Measurements from ENCODE around the gene ODAD3. TPM values are rescaled to one million over a fixed set of nuclear protein-coding genes. Genes with fewer than 3 reads are reported as not detected.

The ODAD3 gene
- total and polyA plus RNA-seq, 2 donors (not counting 1 experiment from before 2014, with no cell fraction given) = 0.18 to 0.62 TPM

DNA sequence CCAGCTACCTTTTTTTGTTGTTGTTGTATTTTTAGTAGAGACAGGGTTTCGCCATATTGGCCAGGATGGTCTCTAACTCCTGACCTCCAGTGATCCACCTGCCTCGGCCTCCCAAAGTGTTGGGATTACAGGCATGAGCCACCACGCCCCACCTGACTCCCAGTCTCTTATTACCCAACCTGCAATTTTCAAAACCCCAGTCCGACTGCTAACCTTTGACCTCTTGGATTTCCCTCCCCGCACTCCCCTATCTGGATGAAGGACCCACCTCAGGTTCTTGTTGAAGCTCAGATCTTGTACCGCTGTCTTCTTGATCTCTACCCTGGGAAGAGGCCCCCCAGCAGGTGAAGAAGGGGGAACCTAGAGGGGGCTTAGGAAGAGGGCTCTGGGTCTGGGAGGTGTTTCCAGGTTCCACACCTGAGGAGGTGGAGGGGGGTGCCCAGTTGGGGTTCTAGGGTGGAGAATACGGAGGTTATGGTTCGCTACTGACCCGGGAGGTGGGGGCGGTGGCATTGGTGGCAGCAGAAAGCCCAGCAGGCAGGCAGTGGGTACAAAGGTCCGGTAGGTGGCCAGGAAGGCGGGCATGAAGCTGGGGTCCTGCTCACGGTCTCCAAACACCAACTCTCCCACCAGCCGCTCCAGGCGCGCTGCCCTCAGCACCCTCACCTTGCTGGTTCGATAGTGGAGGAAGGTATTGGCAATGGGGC, 18.4 kb downstream of the ODAD3 start:
- Histone ChIP-seq H3K9ac (ENCODE audit: low read length) (no peak overlapping the region), H3K27ac (ENCODE audit: low read length in 2 of 2) (no peak overlapping the region), H3K4me2 (replicated peaks; ENCODE audit: low read depth, low read length, poor library complexity, severe bottlenecking) (no peak overlapping the region), H3K4me3 (ENCODE audit: control extremely low read depth in 1 of 5, extremely low read depth in 1 of 5, insufficient read depth in 1 of 5, low read depth in 2 of 5, low read length in 4 of 5) (no peak overlapping the region), H3K27me3 (replicated peaks in 1 of 4; ENCODE audit: control extremely low read depth in 1 of 4, control insufficient read depth in 3 of 4, insufficient read depth in 4 of 4, low read length in 3 of 4) (peaks cover 0 to 34% (median 16%) of the 10 kb centered on the region in 4 experiments), H4K20me1 (ENCODE audit: control insufficient read depth, insufficient read depth, low read length, poor library complexity, severe bottlenecking) (no peaks in the 10 kb centered on the region), H2AFZ (ENCODE audit: insufficient read depth, low read depth, low read length, poor library complexity, severe bottlenecking) (no peak overlapping the region), H3K79me2 (ENCODE audit: control insufficient read depth, insufficient read depth, low read length) (no peaks in the 10 kb centered on the region), H3K9me3 (ENCODE audit: control extremely low read depth in 1 of 3, control insufficient read depth in 2 of 3, insufficient read depth in 1 of 3, low read length in 2 of 3) (peaks cover 0 to 18% (median 0%) of the 10 kb centered on the region in 3 donors), H3K4me1 (ENCODE audit: control insufficient read depth in 2 of 2, insufficient read depth in 2 of 2, low read length in 2 of 2) (peaks cover 31 to 34% of the 10 kb centered on the region in 2 donors), H3K36me3 (replicated peaks in 1 of 2; ENCODE audit: control extremely low read depth in 1 of 2, control insufficient read depth in 1 of 2, extremely low read depth in 1 of 2, insufficient read depth in 2 of 2, low read length in 1 of 2) (no peaks in the 10 kb centered on the region)
- H3K4me3 Mint-ChIP-seq = no peak overlapping the region
- H3K27ac Mint-ChIP-seq = no peak overlapping the region
- ChIA-PET CTCF (interaction anchor here (0.7 kb wide), 2 partner anchors 14 to 19 kb away, joined by 3 read pairs; partner anchors contain the start of genes ODAD3 and PRKCSH), POLR2A (interaction anchor here (0.7 kb wide), 1 partner anchor 13 kb away, joined by 4 read pairs; no protein-coding TSS in a partner anchor)
- DNase-seq (no peak), ATAC-seq (ENCODE audit: low read depth) (no peak)
- peaks cover 27% of the 10 kb centered on the region for H3K4me1 Mint-ChIP-seq
- WGBS (ENCODE audit: insufficient coverage) = 99% methylated on average over 9 of the region's 17 CpGs
- TF ChIP-seq EZH2 (IDR thresholded peaks at IDR 0.05; ENCODE audit: borderline replicate concordance, insufficient read depth, low read depth, low read length, poor library complexity, severe bottlenecking) = no peak
- TF ChIP-seq, protein P1, sequence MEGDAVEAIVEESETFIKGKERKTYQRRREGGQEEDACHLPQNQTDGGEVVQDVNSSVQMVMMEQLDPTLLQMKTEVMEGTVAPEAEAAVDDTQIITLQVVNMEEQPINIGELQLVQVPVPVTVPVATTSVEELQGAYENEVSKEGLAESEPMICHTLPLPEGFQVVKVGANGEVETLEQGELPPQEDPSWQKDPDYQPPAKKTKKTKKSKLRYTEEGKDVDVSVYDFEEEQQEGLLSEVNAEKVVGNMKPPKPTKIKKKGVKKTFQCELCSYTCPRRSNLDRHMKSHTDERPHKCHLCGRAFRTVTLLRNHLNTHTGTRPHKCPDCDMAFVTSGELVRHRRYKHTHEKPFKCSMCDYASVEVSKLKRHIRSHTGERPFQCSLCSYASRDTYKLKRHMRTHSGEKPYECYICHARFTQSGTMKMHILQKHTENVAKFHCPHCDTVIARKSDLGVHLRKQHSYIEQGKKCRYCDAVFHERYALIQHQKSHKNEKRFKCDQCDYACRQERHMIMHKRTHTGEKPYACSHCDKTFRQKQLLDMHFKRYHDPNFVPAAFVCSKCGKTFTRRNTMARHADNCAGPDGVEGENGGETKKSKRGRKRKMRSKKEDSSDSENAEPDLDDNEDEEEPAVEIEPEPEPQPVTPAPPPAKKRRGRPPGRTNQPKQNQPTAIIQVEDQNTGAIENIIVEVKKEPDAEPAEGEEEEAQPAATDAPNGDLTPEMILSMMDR (IDR thresholded peaks at IDR 0.05) = no peak
- peaks cover 14% of the 10 kb centered on the region for H3K27me3 Mint-ChIP-seq
- no peaks in the 10 kb centered on the region for H3K9me3 Mint-ChIP-seq (ENCODE audit: insufficient read depth)
- intact Hi-C loops (cut with micrococcal nuclease) = no loop called here

DNA sequence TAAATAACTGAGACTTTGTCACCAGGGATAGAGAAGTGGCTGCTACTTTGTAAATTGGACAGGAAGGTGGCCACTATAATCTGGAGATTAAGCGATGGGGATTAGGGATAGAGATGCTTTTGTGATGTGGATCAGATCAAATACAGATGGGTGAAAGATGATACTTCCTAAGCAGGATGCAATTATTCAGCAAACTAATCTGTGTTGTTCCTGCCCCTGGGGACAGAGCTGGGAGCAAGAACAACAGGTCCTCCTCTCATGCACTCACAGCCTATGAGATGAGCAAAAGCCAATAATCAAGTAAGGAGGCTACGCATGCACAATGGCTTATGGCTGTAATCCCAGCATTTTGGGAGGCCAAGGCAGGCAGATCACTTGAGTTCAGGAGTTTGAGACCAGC, 20.4 kb downstream of the ODAD3 start:
- H3K4me3 Mint-ChIP-seq = no peak overlapping the region
- peaks cover 0 to 18% (median 8%) of the 10 kb centered on the region in 4 experiments for H3K27me3 ChIP-seq (replicated peaks in 1 of 4; ENCODE audit: control extremely low read depth in 1 of 4, control insufficient read depth in 3 of 4, insufficient read depth in 4 of 4, low read length in 3 of 4)
- 100% methylated on average over 2 of the region's 2 CpGs for WGBS (ENCODE audit: insufficient coverage)
- H3K27ac ChIP-seq (ENCODE audit: low read length in 2 of 2) = no peak overlapping the region
- H3K4me3 ChIP-seq (ENCODE audit: control extremely low read depth in 1 of 5, extremely low read depth in 1 of 5, insufficient read depth in 1 of 5, low read depth in 2 of 5, low read length in 4 of 5) = no peak overlapping the region
- CTCF ChIA-PET = no interaction called here
- POLR2A ChIA-PET = no interaction called here
- no peak overlapping the region for H3K27ac Mint-ChIP-seq
- no peaks in the 10 kb centered on the region for H4K20me1 ChIP-seq (ENCODE audit: control insufficient read depth, insufficient read depth, low read length, poor library complexity, severe bottlenecking)
- H3K79me2 ChIP-seq (ENCODE audit: control insufficient read depth, insufficient read depth, low read length) = no peaks in the 10 kb centered on the region
- H3K27me3 Mint-ChIP-seq = peaks cover 8% of the 10 kb centered on the region
- no peak for ATAC-seq (ENCODE audit: low read depth)
- peaks cover 13% of the 10 kb centered on the region for H3K4me1 Mint-ChIP-seq
- H3K36me3 ChIP-seq (replicated peaks in 1 of 2; ENCODE audit: control extremely low read depth in 1 of 2, control insufficient read depth in 1 of 2, extremely low read depth in 1 of 2, insufficient read depth in 2 of 2, low read length in 1 of 2) = no peaks in the 10 kb centered on the region
- H2AFZ ChIP-seq (ENCODE audit: insufficient read depth, low read depth, low read length, poor library complexity, severe bottlenecking) = no peak overlapping the region
- TF ChIP-seq, protein P1 (IDR thresholded peaks at IDR 0.05) = no peak
- DNase-seq = no peak
- H3K4me1 ChIP-seq (ENCODE audit: control insufficient read depth in 2 of 2, insufficient read depth in 2 of 2, low read length in 2 of 2) = peaks cover 12 to 15% of the 10 kb centered on the region in 2 donors
- H3K9ac ChIP-seq (ENCODE audit: low read length) = no peak overlapping the region
- intact Hi-C loops (cut with micrococcal nuclease) = no loop called here
- H3K4me2 ChIP-seq (replicated peaks; ENCODE audit: low read depth, low read length, poor library complexity, severe bottlenecking) = no peak overlapping the region
- H3K9me3 Mint-ChIP-seq (ENCODE audit: insufficient read depth) = no peaks in the 10 kb centered on the region
- no peaks in the 10 kb centered on the region for H3K9me3 ChIP-seq (ENCODE audit: control extremely low read depth in 1 of 3, control insufficient read depth in 2 of 3, insufficient read depth in 1 of 3, low read length in 2 of 3)
